Nephron (organoid): ENCODE data around the gene INTS6L.

Experiments used
- H3K27ac Mint-ChIP-seq, 3 experiments: 2 replicates each; pipeline ENCODE4 v1.8.0; 2020; ENCODE audit warnings: mixed read lengths in 3 of 3, mild to moderate bottlenecking in 2 of 3, moderate library complexity in 1 of 3
- H3K27me3 Mint-ChIP-seq: 2 replicates; pipeline ENCODE4 v1.8.0; 2021; ENCODE audit warnings: low read depth, mild to moderate bottlenecking, moderate library complexity, mixed read lengths
- H3K36me3 Mint-ChIP-seq: 2 replicates; pipeline ENCODE4 v1.8.0; 2020; ENCODE audit warnings: low read depth, mixed read lengths
- H3K4me1 Mint-ChIP-seq: 2 replicates; pipeline ENCODE4 v1.8.0; 2020; ENCODE audit warnings: mixed read lengths
- H3K4me3 Mint-ChIP-seq, 3 experiments: 2 replicates each; pipeline ENCODE4 v1.8.0; 2020; ENCODE audit warnings: mild to moderate bottlenecking in 3 of 3, mixed read lengths in 3 of 3, moderate library complexity in 2 of 3
- H3K9me3 Mint-ChIP-seq: 2 replicates; pipeline ENCODE4 v1.8.0; 2020; ENCODE audit warnings: mixed read lengths
- CTCF ChIP-seq, 3 experiments: fragments of 200-600 bp; sonication (generic); IDR thresholded peaks; one replicate each; pipeline ENCODE4 v1.5.0; 2021; ENCODE audit warnings: antibody characterized with exemption in 3 of 3; ENCODE audit not compliant: unreplicated experiment in 3 of 3

Gene INTS6L

GRCh38 chrX:135528756-135529155, 8.3 kb downstream of the INTS6L start:
- H3K4me1 Mint-ChIP-seq = peaks cover 13% of the 10 kb centered on the region
- H3K4me3 Mint-ChIP-seq = no peak overlapping the region
- no peak for TF ChIP-seq CTCF (IDR thresholded peaks at IDR 0.05; ENCODE audit: unreplicated experiment in 3 of 3)
- H3K9me3 Mint-ChIP-seq = no peaks in the 10 kb centered on the region
- peak overlapping the region in 1 of 3 experiments; percentile 69 for H3K27ac Mint-ChIP-seq
- no peaks in the 10 kb centered on the region for H3K36me3 Mint-ChIP-seq
- peaks cover 3% of the 10 kb centered on the region for H3K27me3 Mint-ChIP-seq

- no peaks in the 10 kb centered on the region for H3K36me3 Mint-ChIP-seq
- no peaks in the 10 kb centered on the region for H3K9me3 Mint-ChIP-seq
- peaks cover 3% of the 10 kb centered on the region for H3K27me3 Mint-ChIP-seq
- H3K4me3 Mint-ChIP-seq = no peak overlapping the region
- TF ChIP-seq CTCF (IDR thresholded peaks at IDR 0.05; ENCODE audit: unreplicated experiment in 3 of 3) = no peak
- H3K4me1 Mint-ChIP-seq = no peaks in the 10 kb centered on the region
- no peak overlapping the region for H3K27ac Mint-ChIP-seq
Observed at GRCh38 chrX:135530097-135530496, 9.6 kb downstream of the INTS6L start.

- Mint-ChIP-seq H3K9me3 (no peaks in the 10 kb centered on the region), H3K36me3 (no peaks in the 10 kb centered on the region), H3K4me3 (no peak overlapping the region), H3K27me3 (peaks cover 3% of the 10 kb centered on the region), H3K27ac (no peak overlapping the region), H3K4me1 (peaks cover 6% of the 10 kb centered on the region)
- TF ChIP-seq CTCF (IDR thresholded peaks at IDR 0.05; ENCODE audit: unreplicated experiment in 3 of 3) = no peak
Observed at GRCh38 chrX:135531813-135532212, 11.4 kb downstream of the INTS6L start.

- peaks cover 6% of the 10 kb centered on the region for H3K4me1 Mint-ChIP-seq
- no peak for TF ChIP-seq CTCF (IDR thresholded peaks at IDR 0.05; ENCODE audit: unreplicated experiment in 3 of 3)
- H3K9me3 Mint-ChIP-seq = no peaks in the 10 kb centered on the region
- H3K27ac Mint-ChIP-seq = peak overlapping the region in 1 of 3 experiments; percentile 45
- H3K36me3 Mint-ChIP-seq = no peaks in the 10 kb centered on the region
- H3K27me3 Mint-ChIP-seq = peaks cover 3% of the 10 kb centered on the region
- no peak overlapping the region for H3K4me3 Mint-ChIP-seq
Observed at GRCh38 chrX:135535077-135535940, 14.8 kb downstream of the INTS6L start.

- no peak for TF ChIP-seq CTCF (IDR thresholded peaks at IDR 0.05; ENCODE audit: unreplicated experiment in 3 of 3)
- Mint-ChIP-seq H3K27me3 (no peaks in the 10 kb centered on the region), H3K4me1 (peaks cover 6% of the 10 kb centered on the region), H3K9me3 (no peaks in the 10 kb centered on the region), H3K36me3 (no peaks in the 10 kb centered on the region), H3K4me3 (no peak overlapping the region), H3K27ac (no peak overlapping the region)
Observed at GRCh38 chrX:135536877-135537276, 16.4 kb downstream of the INTS6L start.

- no peak overlapping the region for H3K4me3 Mint-ChIP-seq
Observed at GRCh38 chrX:135541351-135541750, 20.9 kb downstream of the INTS6L start.

More at GRCh38 chrX:135541351-135541750, 20.9 kb downstream of the INTS6L start:
- Mint-ChIP-seq H3K27ac (no peak overlapping the region), H3K36me3 (peaks cover 3% of the 10 kb centered on the region), H3K4me1 (no peaks in the 10 kb centered on the region), H3K9me3 (no peaks in the 10 kb centered on the region), H3K27me3 (no peaks in the 10 kb centered on the region)
- TF ChIP-seq CTCF (IDR thresholded peaks at IDR 0.05; ENCODE audit: unreplicated experiment in 3 of 3) = no peak
